Suprapubic skin (tissue), 4 donors: ENCODE results near the gene RIMBP2.

Source experiments
- EP300 ChIP-seq: sonication (generic); formaldehyde crosslinking; IDR thresholded peaks from one replicate; pipeline ENCODE4 v1.6.1; 2017; ENCODE audit warnings: antibody characterized with exemption
- POLR2A ChIP-seq, 2 donors: fragments of 450-650 bp; IDR thresholded peaks; one replicate each; pipeline ENCODE4 v1.6.1; 2017; ENCODE audit warnings: antibody characterized with exemption in 2 of 2, mild to moderate bottlenecking in 2 of 2, moderate library complexity in 2 of 2
- POLR2AphosphoS5 ChIP-seq, 3 donors: sonication (generic); formaldehyde crosslinking; IDR thresholded peaks; one replicate each; pipeline ENCODE4 v1.6.1; 2017; ENCODE audit warnings: antibody characterized with exemption in 3 of 3
- TF ChIP-seq, protein P1 (sequence below), 2 donors: fragments of 200-600 bp in 1 of 2; fragments of 450-650 bp in 1 of 2; sonication (generic) in 1 of 2; IDR thresholded peaks; one replicate each; pipeline ENCODE4 v1.5.1; 2016 to 2019; ENCODE audit warnings: antibody characterized with exemption in 2 of 2, mild to moderate bottlenecking in 1 of 2, moderate library complexity in 1 of 2

DNA sequence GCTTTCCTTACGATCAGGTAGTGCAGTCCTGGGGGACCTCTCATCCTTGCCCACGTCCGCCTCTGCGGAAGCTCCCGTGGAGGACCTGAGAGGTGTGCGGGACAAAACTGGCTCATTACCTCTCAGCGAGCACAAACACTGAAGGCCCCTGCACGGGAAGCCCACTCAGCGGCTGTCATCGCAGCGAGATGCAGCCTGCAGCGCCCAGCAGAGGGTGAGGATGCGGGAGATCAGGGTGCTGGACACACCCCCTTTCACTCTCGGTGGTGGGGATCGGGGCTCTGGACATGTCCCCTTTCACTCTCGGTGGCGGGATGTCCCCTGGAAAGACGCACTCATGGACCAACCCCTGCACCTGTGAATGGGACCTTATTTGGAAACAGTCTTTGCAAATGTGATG, 266.8 kb downstream of the RIMBP2 start:
- TF ChIP-seq, protein P1, sequence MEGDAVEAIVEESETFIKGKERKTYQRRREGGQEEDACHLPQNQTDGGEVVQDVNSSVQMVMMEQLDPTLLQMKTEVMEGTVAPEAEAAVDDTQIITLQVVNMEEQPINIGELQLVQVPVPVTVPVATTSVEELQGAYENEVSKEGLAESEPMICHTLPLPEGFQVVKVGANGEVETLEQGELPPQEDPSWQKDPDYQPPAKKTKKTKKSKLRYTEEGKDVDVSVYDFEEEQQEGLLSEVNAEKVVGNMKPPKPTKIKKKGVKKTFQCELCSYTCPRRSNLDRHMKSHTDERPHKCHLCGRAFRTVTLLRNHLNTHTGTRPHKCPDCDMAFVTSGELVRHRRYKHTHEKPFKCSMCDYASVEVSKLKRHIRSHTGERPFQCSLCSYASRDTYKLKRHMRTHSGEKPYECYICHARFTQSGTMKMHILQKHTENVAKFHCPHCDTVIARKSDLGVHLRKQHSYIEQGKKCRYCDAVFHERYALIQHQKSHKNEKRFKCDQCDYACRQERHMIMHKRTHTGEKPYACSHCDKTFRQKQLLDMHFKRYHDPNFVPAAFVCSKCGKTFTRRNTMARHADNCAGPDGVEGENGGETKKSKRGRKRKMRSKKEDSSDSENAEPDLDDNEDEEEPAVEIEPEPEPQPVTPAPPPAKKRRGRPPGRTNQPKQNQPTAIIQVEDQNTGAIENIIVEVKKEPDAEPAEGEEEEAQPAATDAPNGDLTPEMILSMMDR (IDR thresholded peaks at IDR 0.05), result no peak
- TF ChIP-seq POLR2A (IDR thresholded peaks at IDR 0.05) (no peak), POLR2AphosphoS5 (IDR thresholded peaks at IDR 0.05) (no peak), EP300 (no peak)
